PC-9 (cell line): ENCODE data around the gene ZNF628. TPM values are rescaled to one million over a fixed set of nuclear protein-coding genes. Genes with fewer than 3 reads are reported as not detected.
A peak's percentile ranks its signal among the peaks of the same experiment; 100 is the strongest.

ENCODE experiments used
- BruUV-seq: library from RNA; stranded (reverse); fragments of 400-500 nt; replicated peaks from 2 replicates; lab custom pipeline; 2021; lab: Mats Ljungman, UMichigan
- CTCF ChIA-PET: fragments of 300-600 bp; sonication (Branson Sonifier 250); formaldehyde crosslinking; loops from one replicate; lab custom pipeline; 2022; ENCODE audit warnings: antibody characterized with exemption; lab: Charles Lee
- POLR2A ChIA-PET: fragments of 300-600 bp; sonication (Branson Sonifier 250); formaldehyde crosslinking; loops from one replicate; lab custom pipeline; 2022; ENCODE audit warnings: antibody characterized with exemption; ENCODE audit not compliant: unreplicated experiment; lab: Charles Lee
- DNase-seq, 2 experiments: peaks; one replicate each; pipeline versions ENCODE4 v3.0.0 to v3.0.0-alpha.2; 2015 to 2022; ENCODE audit warnings: mixed read lengths in 1 of 2
- H2AFZ ChIP-seq: fragments of 200-600 bp; sonication (generic); 2 replicates; pipeline ENCODE4 v1.8.1; 2017; ENCODE audit warnings: antibody characterized with exemption
- H3F3A ChIP-seq: fragments of 200-600 bp; sonication (generic); 2 replicates; pipeline ENCODE4 v1.8.1; 2017; ENCODE audit warnings: antibody characterized with exemption, mild to moderate bottlenecking, low read depth; ENCODE audit not compliant: insufficient read depth
- H3K27ac ChIP-seq: fragments of 200-600 bp; sonication (generic); 2 replicates; pipeline ENCODE4 v1.6.1; 2016; ENCODE audit warnings: mixed run types
- H3K27me3 ChIP-seq: fragments of 200-600 bp; sonication (generic); 2 replicates; pipeline ENCODE4 v1.6.1; 2016; ENCODE audit warnings: low read depth, mixed run types; ENCODE audit not compliant: insufficient read depth
- H3K36me3 ChIP-seq: fragments of 200-600 bp; sonication (generic); 2 replicates; pipeline ENCODE4 v1.6.1; 2016; ENCODE audit warnings: low read depth, mixed run types
- H3K4me1 ChIP-seq: fragments of 200-600 bp; sonication (generic); replicated peaks from 2 replicates; pipeline ENCODE4 v1.6.1; 2016; ENCODE audit warnings: mixed run types; ENCODE audit not compliant: insufficient read depth
- H3K4me2 ChIP-seq: fragments of 200-600 bp; sonication (generic); 2 replicates; pipeline ENCODE4 v1.6.1; 2017; ENCODE audit warnings: mixed run types
- H3K4me3 ChIP-seq: fragments of 200-600 bp; sonication (generic); 2 replicates; pipeline ENCODE4 v1.6.1; 2016; ENCODE audit warnings: mixed run types
- H3K79me2 ChIP-seq: fragments of 200-600 bp; sonication (generic); 2 replicates; pipeline ENCODE4 v1.6.1; 2017; ENCODE audit warnings: low read depth, mixed run types
- H3K9me2 ChIP-seq: fragments of 200-600 bp; sonication (generic); 2 replicates; pipeline ENCODE4 v1.8.1; 2017; ENCODE audit warnings: mild to moderate bottlenecking; ENCODE audit not compliant: insufficient read depth
- H3K9me3 ChIP-seq: fragments of 200-600 bp; sonication (generic); 2 replicates; pipeline ENCODE4 v1.8.1; 2016; ENCODE audit warnings: low read depth; ENCODE audit not compliant: insufficient read depth
- H4K20me1 ChIP-seq: fragments of 200-600 bp; sonication (generic); 2 replicates; pipeline ENCODE4 v1.8.1; 2017; ENCODE audit not compliant: insufficient read depth
- EZH2 ChIP-seq: fragments of 200-600 bp; sonication (generic); IDR thresholded peaks from 2 replicates; pipeline ENCODE4 v1.8.0; 2017; ENCODE audit warnings: antibody characterized with exemption, low read depth
- intact Hi-C: fragments of 100-400 bp; cut with micrococcal nuclease; formaldehyde crosslinking; loops from one replicate; pipeline ENCODE4 v1.10.0; 2022; ENCODE audit not compliant: unreplicated experiment
- total RNA-seq: library from RNA; stranded (reverse); gene quantifications from 2 replicates; pipeline ENCODE4 v1.2.3, GENCODE V29; 2021
- TF ChIP-seq, protein P1 (sequence below): fragments of 200-600 bp; sonication (generic); conservative IDR thresholded peaks from 2 replicates; pipeline ENCODE4 v1.6.1; 2017; ENCODE audit warnings: mixed run types, antibody characterized with exemption, mild to moderate bottlenecking, moderate library complexity

Gene ZNF628
- total RNA-seq, 1 experiment from 2014 or later = 19.3 TPM

DNA sequence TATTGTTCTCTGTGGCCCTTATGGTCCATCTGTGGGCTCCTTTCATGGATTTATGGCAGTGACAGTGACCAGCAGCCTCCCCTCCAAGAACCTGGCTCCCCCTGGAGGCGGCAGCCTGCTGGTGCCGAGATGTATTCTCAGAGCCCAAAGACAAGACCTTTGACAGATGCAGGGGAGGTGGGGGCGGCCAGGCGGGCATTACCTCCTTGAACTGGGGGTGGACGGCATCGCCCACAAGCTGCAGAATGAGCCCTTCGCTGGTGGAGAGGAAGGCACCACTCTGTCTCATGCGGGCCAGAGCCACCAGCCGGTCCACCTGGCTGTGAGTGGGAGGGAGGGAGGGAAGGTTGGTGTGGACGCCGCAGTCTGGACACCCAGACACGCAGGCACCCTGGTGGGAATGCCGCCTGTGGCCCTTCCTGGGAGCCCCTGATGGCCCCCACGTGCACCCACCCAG lies 21.6 kb upstream of the ZNF628 start:
- TF ChIP-seq, protein P1, sequence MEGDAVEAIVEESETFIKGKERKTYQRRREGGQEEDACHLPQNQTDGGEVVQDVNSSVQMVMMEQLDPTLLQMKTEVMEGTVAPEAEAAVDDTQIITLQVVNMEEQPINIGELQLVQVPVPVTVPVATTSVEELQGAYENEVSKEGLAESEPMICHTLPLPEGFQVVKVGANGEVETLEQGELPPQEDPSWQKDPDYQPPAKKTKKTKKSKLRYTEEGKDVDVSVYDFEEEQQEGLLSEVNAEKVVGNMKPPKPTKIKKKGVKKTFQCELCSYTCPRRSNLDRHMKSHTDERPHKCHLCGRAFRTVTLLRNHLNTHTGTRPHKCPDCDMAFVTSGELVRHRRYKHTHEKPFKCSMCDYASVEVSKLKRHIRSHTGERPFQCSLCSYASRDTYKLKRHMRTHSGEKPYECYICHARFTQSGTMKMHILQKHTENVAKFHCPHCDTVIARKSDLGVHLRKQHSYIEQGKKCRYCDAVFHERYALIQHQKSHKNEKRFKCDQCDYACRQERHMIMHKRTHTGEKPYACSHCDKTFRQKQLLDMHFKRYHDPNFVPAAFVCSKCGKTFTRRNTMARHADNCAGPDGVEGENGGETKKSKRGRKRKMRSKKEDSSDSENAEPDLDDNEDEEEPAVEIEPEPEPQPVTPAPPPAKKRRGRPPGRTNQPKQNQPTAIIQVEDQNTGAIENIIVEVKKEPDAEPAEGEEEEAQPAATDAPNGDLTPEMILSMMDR = peak; percentile 91
- TF ChIP-seq EZH2 = no peak
- peaks cover 25% of the 10 kb centered on the region for H4K20me1 ChIP-seq
- H3F3A ChIP-seq = peaks cover 21% of the 10 kb centered on the region; the same call in 1 of the 2 replicates
- H3K9me2 ChIP-seq = no peaks in the 10 kb centered on the region
- H3K79me2 ChIP-seq = peaks cover 10% of the 10 kb centered on the region; the same call in 1 of the 2 replicates
- H3K27me3 ChIP-seq = no peaks in the 10 kb centered on the region
- no TSS peak for BruUV-seq
- H3K4me3 ChIP-seq = no peak overlapping the region
- H3K9me3 ChIP-seq = no peaks in the 10 kb centered on the region
- H3K4me1 ChIP-seq = no peaks in the 10 kb centered on the region
- POLR2A ChIA-PET = no interaction called here
- CTCF ChIA-PET = no interaction called here
- H3K36me3 ChIP-seq = no peaks in the 10 kb centered on the region
- H3K4me2 ChIP-seq = no peak overlapping the region
- intact Hi-C loops = no loop called here
- H2AFZ ChIP-seq = no peak overlapping the region
- H3K27ac ChIP-seq = no peak overlapping the region
- peak in 1 of 2 experiments; percentile 54 for DNase-seq

DNA sequence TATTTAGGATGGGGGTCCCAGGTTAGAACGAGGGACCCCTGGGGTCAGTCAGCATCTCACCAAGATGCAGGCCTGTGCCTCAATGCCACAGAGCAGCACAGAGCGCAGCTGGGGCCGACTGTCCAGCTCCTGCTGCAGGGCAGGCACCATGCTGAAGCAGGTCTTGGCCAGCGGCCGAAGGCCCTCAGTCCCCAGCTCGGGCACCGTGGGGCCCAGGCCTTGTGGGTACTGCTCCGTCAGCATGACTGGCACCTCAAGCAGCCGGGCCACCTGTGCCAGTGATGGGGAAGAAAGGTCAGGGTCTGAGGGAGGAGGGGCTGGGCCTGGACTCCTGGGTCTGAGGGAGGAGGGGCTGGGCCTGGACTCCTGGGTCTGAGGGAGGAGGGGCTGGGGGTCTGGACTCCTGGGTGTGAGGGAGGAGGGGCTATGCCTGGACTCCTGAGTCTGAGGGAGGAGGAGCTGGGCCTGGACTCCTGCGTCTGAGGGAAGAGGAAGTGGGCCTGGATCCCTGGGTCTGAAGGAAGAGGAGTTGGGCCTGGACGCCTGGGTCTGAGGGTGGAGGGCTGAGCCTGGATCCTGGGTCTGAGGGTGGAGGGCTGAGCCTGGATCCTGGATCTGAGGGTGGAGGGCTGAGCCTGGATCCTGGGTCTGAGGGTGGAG lies 20.7 kb upstream of the ZNF628 start:
- Histone ChIP-seq H4K20me1 (peaks cover 34% of the 10 kb centered on the region), H3K9me2 (no peaks in the 10 kb centered on the region), H3F3A (peaks cover 29% of the 10 kb centered on the region; the same call in 1 of the 2 replicates), H3K9me3 (no peaks in the 10 kb centered on the region), H3K27ac (no peak overlapping the region), H2AFZ (no peak overlapping the region), H3K27me3 (no peaks in the 10 kb centered on the region), H3K4me1 (peaks cover 7% of the 10 kb centered on the region), H3K36me3 (no peaks in the 10 kb centered on the region), H3K4me2 (no peak overlapping the region), H3K79me2 (peaks cover 14% of the 10 kb centered on the region; the same call in 1 of the 2 replicates), H3K4me3 (no peak overlapping the region)
- no peak for TF ChIP-seq EZH2
- TF ChIP-seq, protein P1 = no peak
- POLR2A ChIA-PET = no interaction called here
- no TSS peak for BruUV-seq
- intact Hi-C loops = no loop called here
- DNase-seq = no peak
- CTCF ChIA-PET = no interaction called here

DNA sequence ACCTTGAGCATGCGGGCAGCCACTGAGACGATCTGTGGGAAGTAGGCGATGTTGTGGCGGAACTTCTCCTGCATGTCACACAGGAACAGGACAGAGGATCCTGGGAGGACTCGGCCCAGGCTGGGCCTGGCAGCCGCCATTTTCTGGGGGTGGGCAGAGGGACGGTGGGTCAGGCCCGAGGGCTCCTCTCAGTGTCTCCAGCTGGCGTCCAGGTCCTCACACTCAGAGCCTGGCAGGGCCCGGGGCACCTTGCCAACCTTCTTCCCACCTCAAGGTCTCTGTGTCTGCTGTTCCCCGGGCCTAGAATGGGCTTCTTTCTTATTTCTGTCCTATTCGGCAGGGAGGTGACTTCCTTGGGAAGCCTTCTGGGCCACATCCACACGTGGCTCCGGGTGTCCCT lies 20.1 kb upstream of the ZNF628 start:
- no peak overlapping the region for H3K4me2 ChIP-seq

More for the DNA sequence above, 20.1 kb upstream of the ZNF628 start:
- CTCF ChIA-PET = no interaction called here
- Histone ChIP-seq H3K9me2 (no peaks in the 10 kb centered on the region), H3K36me3 (no peaks in the 10 kb centered on the region), H3K27me3 (no peaks in the 10 kb centered on the region), H3K4me3 (no peak overlapping the region), H3K9me3 (no peaks in the 10 kb centered on the region), H2AFZ (no peak overlapping the region), H3K4me1 (peaks cover 9% of the 10 kb centered on the region), H4K20me1 (peaks cover 35% of the 10 kb centered on the region), H3F3A (peaks cover 30% of the 10 kb centered on the region; the same call in 1 of the 2 replicates), H3K79me2 (peaks cover 18% of the 10 kb centered on the region; the same call in 1 of the 2 replicates), H3K27ac (no peak overlapping the region)
- no TSS peak for BruUV-seq
- TF ChIP-seq, protein P1 = no peak
- TF ChIP-seq EZH2 = no peak
- POLR2A ChIA-PET = no interaction called here
- no peak for DNase-seq
- intact Hi-C loops = no loop called here
